Fibroblast of lung (primary cell): ENCODE measurements around the gene ZSCAN20.

Source experiments
- EZH2 ChIP-seq: IDR thresholded peaks from 2 replicates; pipeline ENCODE4 v1.5.1; 2012; ENCODE audit warnings: low read length, control low read depth, mild to moderate bottlenecking; ENCODE audit errors: missing control alignments
- TF ChIP-seq, protein P1 (sequence below), 2 donors: IDR thresholded peaks in 1 of 2; conservative IDR thresholded peaks in 1 of 2; 1 replicate in 1 of 2; 2 replicates in 1 of 2; pipeline ENCODE4 v1.5.1; 2011 to 2012; ENCODE audit warnings: low read length in 2 of 2, control low read depth in 1 of 2, inconsistent platforms in 1 of 2, low read depth in 1 of 2, mild to moderate bottlenecking in 1 of 2

DNA sequence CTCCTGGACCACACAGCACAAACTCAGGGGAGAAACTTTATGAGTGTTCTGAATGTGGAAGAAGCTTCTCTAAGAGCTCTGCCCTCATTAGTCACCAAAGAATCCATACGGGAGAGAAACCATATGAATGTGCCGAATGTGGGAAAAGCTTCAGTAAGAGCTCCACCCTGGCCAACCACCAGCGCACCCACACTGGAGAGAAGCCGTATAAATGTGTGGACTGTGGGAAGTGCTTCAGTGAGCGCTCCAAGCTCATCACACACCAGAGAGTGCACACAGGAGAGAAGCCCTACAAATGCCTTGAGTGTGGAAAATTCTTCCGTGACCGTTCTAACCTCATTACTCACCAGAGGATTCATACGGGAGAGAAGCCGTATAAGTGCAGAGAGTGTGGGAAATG, 22.5 kb downstream of the ZSCAN20 start:
- TF ChIP-seq, protein P1, sequence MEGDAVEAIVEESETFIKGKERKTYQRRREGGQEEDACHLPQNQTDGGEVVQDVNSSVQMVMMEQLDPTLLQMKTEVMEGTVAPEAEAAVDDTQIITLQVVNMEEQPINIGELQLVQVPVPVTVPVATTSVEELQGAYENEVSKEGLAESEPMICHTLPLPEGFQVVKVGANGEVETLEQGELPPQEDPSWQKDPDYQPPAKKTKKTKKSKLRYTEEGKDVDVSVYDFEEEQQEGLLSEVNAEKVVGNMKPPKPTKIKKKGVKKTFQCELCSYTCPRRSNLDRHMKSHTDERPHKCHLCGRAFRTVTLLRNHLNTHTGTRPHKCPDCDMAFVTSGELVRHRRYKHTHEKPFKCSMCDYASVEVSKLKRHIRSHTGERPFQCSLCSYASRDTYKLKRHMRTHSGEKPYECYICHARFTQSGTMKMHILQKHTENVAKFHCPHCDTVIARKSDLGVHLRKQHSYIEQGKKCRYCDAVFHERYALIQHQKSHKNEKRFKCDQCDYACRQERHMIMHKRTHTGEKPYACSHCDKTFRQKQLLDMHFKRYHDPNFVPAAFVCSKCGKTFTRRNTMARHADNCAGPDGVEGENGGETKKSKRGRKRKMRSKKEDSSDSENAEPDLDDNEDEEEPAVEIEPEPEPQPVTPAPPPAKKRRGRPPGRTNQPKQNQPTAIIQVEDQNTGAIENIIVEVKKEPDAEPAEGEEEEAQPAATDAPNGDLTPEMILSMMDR (conservative IDR thresholded peaks at IDR 0.05 in 1 of 2, IDR thresholded peaks at IDR 0.05 in 1 of 2; ENCODE audit: low read depth in 1 of 2, low read length in 2 of 2), result no peak
- TF ChIP-seq EZH2, result no peak
